Stimulated activated CD4-positive, alpha-beta T cell treated with anti-CD3 and anti-CD28 coated beads, Interleukin-15, amount 100 ng/mL, for 48 hours (primary cell): ENCODE data around the gene CCDC9.
"Not testable (repeated sequence)": the region's sequence is repeated elsewhere in the genome, so short reads cannot be mapped to it uniquely, and the experiment has no call there.

ENCODE experiments used
- DNase-seq, 2 donors: peaks; one replicate each; pipeline ENCODE4 v3.0.0-alpha.2; 2020; ENCODE audit warnings: low read depth in 2 of 2

Gene CCDC9

GRCh38 chr19:47261946-47262793 is 5.8 kb downstream of the CCDC9 start:
- not testable (repeated sequence) for DNase-seq

GRCh38 chr19:47264629-47265028 is 8.3 kb downstream of the CCDC9 start:
- no peak for DNase-seq

GRCh38 chr19:47266401-47266941 is 10.1 kb downstream of the CCDC9 start:
- DNase-seq, result no peak

- DNase-seq, result no peak
These were observed 11.0 kb downstream of the CCDC9 start for GRCh38 chr19:47267350-47267759.

GRCh38 chr19:47268028-47268427 is 11.7 kb downstream of the CCDC9 start:
- no peak for DNase-seq

- no peak for DNase-seq
These were observed 13.3 kb downstream of the CCDC9 start for GRCh38 chr19:47269596-47269995.

GRCh38 chr19:47270408-47270807 is 14.1 kb downstream of the CCDC9 start:
- no peak for DNase-seq

- no peak for DNase-seq
These were observed 15.6 kb downstream of the CCDC9 start for GRCh38 chr19:47271949-47272348.

GRCh38 chr19:47272448-47273312 is 16.4 kb downstream of the CCDC9 start:
- peak; percentile 45 to 48 for DNase-seq

GRCh38 chr19:47273313-47274070 is 17.2 kb downstream of the CCDC9 start:
- peak; percentile 85 to 91 for DNase-seq

- peak; percentile 100 for DNase-seq
These were observed 18.0 kb downstream of the CCDC9 start, which contains the start of gene INAFM1 for GRCh38 chr19:47274071-47274890. Gene INAFM1, plus strand, starts transcription at chr19:47274885. Its CDS starts 35 bp downstream, at chr19:47274920.

- no peak for DNase-seq
These were observed 18.8 kb downstream of the CCDC9 start for GRCh38 chr19:47274891-47275761.

- no peak for DNase-seq
These were observed 19.6 kb downstream of the CCDC9 start for GRCh38 chr19:47275791-47276461.

- DNase-seq, result not testable (repeated sequence)
These were observed 20.2 kb downstream of the CCDC9 start for GRCh38 chr19:47276513-47276912.

- DNase-seq, result peak; percentile 49 to 51
These were observed 24.0 kb downstream of the CCDC9 start for GRCh38 chr19:47280183-47280797.

- DNase-seq, result no peak
These were observed 27.2 kb downstream of the CCDC9 start for GRCh38 chr19:47283405-47284059.

- DNase-seq, result peak in 1 of 2 donors; percentile 29
These were observed 28.1 kb downstream of the CCDC9 start for GRCh38 chr19:47284324-47284899.

GRCh38 chr19:47296036-47296435 is 39.7 kb downstream of the CCDC9 start:
- peak; percentile 60 to 82 for DNase-seq
